ENCODE results near the gene BTD.
A peak's percentile ranks its signal among the peaks of the same experiment; 100 is the strongest.
"Not testable (repeated sequence)": the region's sequence is repeated elsewhere in the genome, so short reads cannot be mapped to it uniquely, and the experiment has no call there.

Gene BTD, protein sequence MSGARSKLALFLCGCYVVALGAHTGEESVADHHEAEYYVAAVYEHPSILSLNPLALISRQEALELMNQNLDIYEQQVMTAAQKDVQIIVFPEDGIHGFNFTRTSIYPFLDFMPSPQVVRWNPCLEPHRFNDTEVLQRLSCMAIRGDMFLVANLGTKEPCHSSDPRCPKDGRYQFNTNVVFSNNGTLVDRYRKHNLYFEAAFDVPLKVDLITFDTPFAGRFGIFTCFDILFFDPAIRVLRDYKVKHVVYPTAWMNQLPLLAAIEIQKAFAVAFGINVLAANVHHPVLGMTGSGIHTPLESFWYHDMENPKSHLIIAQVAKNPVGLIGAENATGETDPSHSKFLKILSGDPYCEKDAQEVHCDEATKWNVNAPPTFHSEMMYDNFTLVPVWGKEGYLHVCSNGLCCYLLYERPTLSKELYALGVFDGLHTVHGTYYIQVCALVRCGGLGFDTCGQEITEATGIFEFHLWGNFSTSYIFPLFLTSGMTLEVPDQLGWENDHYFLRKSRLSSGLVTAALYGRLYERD

GRCh38 chr3:15601399-15602145, at the start of gene BTD, which contains the start of gene HACL1:
TSS of gene BTD (plus strand) at chr3:15601745. CDS start at chr3:15635440, 33,695 bp downstream.
TSS of gene HACL1 (minus strand) at chr3:15601569. CDS start at chr3:15601463, 106 bp downstream.
- DNase-seq = peak; percentile 96 to 98

DNA sequence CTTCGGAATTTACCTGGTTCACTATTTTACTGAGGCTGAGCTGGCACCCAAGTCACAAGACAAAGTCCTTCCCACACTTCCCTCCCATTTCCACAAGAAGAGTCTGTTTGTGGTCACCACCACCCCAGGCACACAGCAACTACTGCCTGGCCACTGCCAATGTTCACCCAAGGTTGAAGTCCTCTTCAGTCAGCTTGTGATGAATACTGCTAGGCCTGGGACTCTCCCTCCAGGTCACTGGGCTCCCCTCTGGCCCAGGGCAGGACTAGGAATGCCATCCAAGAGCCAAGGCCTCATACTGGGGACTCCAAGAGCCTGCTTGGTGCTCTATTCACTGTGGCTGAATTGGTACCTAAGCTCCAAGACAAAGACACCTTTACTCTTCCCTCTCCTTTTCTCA, 49.6 kb upstream of the BTD start:
- DNase-seq = peak in 1 of 2 donors; percentile 15

GRCh38 chr3:15553749-15554148, 47.8 kb upstream of the BTD start:
- DNase-seq = no peak

DNA sequence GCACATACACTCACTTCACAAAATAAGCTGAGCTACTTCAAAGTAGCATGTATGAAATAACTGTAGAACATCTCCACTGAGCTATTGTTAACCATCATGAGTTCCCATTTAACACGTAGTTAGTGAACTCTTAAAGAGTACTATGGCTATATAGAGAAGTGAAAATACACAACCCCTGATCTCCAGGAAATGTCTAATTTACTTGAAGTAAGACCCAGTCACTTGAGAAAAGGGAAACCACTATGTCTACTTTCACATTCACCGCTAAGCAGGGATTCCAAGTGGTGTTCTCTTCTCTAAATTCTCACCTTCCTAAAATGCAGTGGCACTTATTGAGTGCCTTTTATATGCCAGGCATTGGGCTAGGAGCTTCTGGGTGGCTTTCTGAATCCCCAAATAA, 45.0 kb upstream of the BTD start:
- DNase-seq = peak; percentile 88 to 94

DNA sequence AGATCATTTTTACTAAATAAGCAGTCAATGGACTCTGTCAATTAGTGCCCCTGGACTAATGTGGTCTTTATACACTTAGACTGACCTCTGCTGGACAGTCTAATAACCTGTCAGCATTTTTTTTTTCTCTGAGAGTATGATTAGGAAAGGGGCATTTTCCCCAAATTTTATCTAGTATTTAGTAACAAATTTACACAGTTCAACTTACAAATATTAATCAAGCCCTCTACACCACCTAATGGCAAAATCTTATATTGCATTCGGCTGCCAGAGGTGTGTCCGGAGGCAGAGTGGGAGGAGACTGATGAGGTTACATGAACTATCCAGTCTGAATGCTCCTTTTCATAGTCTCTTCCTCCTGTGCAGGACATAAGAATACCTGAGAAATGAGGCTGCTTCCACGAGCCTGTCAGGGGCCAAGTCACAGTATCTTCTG, 44.0 kb upstream of the BTD start:
- DNase-seq = peak; percentile 91

GRCh38 chr3:15558581-15558980, 43.0 kb upstream of the BTD start:
- DNase-seq = no peak

GRCh38 chr3:15562560-15562959, 39.0 kb upstream of the BTD start:
- no peak for DNase-seq

- no peak for DNase-seq
Observed at GRCh38 chr3:15563190-15563589, 38.4 kb upstream of the BTD start.

DNA sequence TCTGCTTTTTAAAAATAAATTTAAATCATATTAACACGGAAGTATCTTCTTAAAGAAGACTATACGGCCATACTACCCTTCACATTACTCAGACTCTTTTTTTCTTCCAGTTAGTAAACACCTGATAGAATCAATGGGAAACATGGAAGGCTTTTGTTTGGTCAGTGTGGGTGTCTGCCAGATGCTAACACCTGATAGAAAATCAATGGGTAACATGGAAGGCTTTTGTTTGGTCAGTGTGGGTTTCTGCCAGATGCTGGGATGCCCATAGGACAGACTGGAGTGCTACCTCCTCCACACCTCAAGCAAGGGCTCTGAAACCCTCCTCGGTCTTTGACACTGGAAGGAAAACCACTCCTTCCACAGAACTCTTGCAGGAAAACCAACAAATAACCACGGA, 29.4 kb upstream of the BTD start:
- DNase-seq = no peak

DNA sequence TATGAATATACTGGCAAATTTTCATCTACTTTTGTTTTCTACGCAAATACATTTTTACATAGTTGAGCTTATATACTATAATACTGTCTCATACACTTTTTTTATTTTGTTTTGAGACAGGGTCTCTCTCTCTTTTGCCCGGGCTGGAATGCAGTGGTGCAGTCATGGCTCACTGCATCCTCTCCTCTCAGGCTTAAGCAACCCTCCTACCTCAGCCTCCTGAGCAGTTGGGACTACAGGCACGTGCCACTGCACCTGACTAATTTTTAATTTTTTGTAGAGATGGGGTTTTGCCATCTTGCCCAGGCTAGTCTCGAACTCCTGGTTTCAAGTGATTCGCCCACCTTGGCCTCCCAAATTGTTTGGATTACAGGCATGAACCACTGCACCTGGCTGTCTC, 26.1 kb upstream of the BTD start:
- no peak for DNase-seq

GRCh38 chr3:15576475-15576874, 25.1 kb upstream of the BTD start:
- peak; percentile 9 to 10 for DNase-seq

DNA sequence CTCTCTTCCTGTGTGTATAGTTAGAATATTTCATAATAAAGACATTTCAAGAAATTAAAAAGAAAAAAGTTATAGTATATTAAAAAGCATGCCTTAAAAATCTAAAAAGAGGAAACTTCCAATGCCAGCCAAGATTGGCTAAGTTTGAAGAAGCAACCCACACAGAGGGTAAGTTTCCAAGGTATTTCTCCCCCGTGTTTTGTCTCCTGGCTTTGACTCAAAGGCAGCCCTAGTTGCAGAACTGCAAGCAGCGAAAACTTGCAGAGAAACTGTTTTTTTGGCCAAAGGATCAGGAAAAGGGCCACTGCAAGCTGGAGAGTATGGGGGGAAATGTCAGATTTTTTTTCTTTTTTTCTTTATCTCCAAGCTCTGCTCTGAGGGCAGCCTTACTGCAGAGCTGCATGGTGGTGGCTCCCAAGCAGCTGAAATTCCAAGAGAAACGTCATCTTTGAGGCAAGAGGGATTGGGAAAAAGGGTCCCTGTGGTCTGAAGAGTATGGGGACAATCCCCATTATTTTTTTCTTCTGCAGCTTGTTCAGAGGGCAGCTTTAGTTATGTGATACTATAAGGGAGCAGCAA, 23.2 kb upstream of the BTD start:
- DNase-seq = peak; percentile 59 to 69

DNA sequence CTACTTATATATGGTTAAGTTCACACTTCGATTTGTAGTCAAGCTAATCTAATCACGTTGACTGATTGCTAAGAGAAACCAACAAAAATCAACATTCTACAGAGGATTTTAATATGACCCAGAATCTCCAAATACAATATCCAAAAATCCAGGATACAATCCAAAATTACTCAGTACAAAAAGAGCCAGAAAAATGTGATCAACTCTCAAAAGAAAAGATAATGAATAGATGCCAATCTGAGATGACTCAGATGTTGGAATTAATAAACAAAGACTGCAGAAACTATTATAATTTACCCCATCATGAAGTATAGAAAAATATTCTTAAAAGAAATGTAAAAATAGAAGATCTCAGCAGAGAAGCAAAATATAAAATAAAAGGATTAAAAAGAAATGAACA, 22.5 kb upstream of the BTD start:
- DNase-seq = no peak

- DNase-seq = no peak
Observed at GRCh38 chr3:15581471-15582394, 19.8 kb upstream of the BTD start.

DNA sequence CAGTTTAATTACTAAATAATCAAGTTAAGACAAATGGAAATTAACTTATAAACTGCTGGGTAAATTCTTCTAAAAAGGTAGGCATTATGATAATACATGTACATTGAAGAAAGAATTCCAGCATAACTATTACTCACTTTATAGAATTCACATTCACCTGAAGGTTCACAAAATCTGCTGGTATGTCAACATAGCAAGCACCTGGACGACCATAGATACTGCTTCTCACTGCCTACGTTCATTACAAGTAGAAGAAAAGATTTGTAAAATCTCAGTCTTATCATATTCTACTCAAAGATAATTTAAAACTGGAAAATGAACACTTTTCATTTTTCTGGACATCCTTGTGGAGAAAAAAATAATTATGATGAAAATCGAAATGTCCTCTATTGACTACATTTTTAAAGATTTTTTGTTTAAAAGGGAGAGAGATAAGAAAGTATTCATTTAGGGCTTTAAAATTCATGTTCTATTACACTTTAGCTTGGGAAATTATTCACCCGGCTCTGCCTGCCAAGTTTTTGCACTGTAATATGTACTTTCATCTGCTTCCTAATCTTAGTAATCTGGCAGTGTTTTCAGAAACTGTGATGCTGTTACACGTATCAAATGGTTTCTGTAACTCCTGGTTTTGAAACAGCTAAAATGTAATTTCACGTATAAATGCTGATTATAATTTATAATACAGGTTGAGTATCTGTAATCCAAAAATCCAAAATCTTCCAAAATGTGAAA, 16.3 kb upstream of the BTD start:
- DNase-seq = no peak

DNA sequence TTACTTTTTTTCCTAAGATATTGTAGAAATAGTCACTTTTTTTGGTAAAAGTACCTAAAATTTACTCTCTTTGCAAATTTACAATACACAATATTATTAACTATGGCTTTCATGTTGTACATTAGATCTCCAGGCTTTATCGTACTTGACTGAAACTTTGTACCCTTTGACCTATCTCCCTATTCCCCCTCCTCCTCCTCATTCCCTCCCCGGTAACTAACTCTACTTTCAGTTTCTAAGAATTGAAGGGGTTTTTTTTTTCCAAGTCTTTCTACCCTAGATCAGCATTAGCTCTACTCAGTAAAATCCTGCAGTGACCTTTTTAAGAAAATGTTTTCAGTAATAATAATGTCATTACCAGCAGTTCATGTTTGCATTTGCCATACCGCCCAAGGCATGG, 10.3 kb upstream of the BTD start:
- DNase-seq = no peak

- DNase-seq = no peak
Observed at GRCh38 chr3:15591928-15592327, 9.6 kb upstream of the BTD start.

DNA sequence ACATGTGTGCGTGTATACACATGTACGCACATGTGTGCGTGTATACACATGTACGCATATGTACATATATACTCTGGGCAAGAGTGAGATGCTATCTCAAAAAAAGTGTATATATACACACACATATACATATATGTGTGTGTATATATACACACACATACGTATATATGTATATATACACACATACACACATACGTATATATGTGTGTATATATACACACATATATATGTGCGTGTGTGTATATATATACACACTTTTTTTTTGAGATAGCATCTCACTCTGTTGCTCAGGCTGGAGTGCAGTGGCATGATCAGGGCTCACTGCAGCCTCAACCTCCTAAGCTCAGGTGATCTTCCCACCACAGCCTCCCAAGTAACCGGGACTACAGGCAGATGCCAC, 8.6 kb upstream of the BTD start:
- no peak for DNase-seq

DNA sequence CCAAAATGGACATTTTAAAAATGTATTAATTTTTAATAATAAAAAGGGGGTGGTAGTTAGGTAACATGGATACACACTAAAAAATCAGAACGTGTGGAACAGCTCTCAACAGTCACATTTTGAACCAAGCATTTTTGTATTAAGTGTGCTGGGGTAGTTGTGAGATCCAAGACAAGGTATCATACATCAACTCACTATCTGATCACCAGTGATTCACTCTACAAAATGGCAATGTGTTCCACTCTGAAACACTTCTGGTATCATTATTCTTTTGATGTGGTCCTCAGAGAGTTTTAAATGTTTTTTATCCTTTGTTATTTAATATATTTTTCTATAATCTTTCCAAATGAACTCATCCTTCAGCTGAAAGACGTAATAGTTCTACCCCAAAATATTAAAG, 5.6 kb upstream of the BTD start:
- no peak for DNase-seq

GRCh38 chr3:15601046-15601398, 523 bp upstream of the BTD start:
- no peak for DNase-seq

GRCh38 chr3:15602146-15602536, 596 bp downstream of the BTD start:
- no peak for DNase-seq

DNA sequence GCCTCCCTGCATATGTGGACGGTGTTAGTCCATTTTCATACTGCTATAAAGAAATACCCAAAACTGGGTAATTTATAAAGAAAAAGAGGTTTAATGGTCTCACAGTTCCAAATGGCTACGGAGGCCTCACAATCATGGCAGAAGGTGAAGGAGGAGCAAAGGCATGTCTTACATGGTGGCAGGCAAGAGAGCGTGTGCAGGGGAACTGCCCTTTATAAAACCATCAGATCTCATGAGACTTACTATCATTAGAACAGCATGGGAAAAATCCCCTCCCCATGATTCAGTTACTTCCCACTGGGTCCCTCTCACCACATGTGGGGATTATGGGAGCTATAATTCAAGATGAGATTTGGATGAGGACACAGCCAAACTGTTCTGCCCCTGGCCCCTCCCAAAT, 1.3 kb downstream of the BTD start:
- DNase-seq = not testable (repeated sequence)
